ENCODE data around the gene SRC.
A peak's percentile ranks its signal among the peaks of the same experiment; 100 is the strongest.

SRC gene

GRCh38 chr20:37345339-37346235 lies at the start of gene SRC:
SRC (plus strand) TSS chr20:37346140; CDS start chr20:37384154, 38,014 bp downstream.
- peak; percentile 72 for DNase-seq (ENCODE audit: low read depth)

DNA sequence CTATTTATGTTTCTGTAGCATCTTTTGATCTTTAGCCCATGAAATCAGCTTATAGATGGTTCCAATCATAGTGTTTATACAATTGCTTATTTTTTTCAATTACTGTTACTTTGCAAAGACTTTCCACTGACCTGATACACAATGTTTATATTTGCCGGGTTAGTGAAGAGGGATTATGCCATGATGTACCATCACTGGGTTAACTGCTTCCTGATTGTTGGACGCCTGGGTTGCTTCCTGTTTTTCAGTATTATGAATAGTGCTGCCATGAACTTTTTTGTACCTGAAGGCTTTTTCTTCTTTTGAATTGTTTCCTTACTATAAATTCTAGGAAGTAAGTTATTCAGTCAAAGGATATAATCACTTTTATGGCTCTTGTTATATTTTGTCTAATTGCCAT lies 49.6 kb upstream of the SRC start:
- DNase-seq (ENCODE audit: low read depth), result no peak

- peak; percentile 54 for DNase-seq (ENCODE audit: low read depth)
Observed at GRCh38 chr20:37297066-37297736, 48.7 kb upstream of the SRC start.

- DNase-seq (ENCODE audit: low read depth), result peak; percentile 67
Observed at GRCh38 chr20:37298190-37298939, 47.6 kb upstream of the SRC start.

GRCh38 chr20:37299718-37300528 lies 46.0 kb upstream of the SRC start:
- peak; percentile 57 for DNase-seq (ENCODE audit: low read depth)

DNA sequence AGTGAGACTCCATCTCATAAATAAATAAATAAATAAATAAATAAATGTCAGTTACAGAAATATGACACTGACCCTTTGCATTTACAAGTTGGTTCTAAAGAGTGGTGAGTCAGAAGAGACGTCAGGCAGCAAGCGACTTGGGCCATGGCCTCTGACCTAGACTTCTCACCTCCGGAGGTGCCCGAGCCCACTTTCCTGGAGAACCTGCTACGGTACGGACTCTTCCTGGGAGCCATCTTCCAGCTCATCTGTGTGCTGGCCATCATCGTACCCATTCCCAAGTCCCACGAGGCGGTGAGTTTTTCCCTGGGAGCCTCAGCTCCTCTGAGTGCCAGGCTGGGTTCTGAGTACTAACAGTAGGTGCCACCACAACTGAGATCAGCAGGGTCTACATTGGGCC lies 44.8 kb upstream of the SRC start:
- DNase-seq (ENCODE audit: low read depth), result no peak

- DNase-seq (ENCODE audit: low read depth), result no peak
Observed at GRCh38 chr20:37301558-37301957, 44.4 kb upstream of the SRC start.

DNA sequence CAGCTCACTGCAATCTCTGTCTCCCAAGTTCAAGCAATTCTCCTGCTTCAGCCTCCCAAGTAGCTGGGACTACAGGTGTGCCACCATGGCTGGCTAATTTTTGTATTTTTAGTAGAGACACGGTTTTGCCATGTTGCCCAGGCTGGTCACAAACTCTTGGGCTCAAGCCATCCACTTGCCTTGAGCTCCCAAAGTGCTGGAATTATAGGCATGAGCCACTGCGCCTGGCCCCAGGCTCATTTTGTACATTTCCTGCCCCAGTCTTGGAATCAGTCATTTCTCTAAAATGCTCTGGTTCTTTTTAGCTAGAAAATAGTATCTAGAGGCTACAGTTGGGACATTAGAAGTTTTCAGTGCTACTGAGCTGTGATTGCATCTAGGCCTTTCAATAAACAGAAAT lies 43.0 kb upstream of the SRC start:
- DNase-seq (ENCODE audit: low read depth), result no peak

GRCh38 chr20:37303637-37304036 lies 42.3 kb upstream of the SRC start:
- DNase-seq (ENCODE audit: low read depth), result no peak

GRCh38 chr20:37305079-37305478 lies 40.9 kb upstream of the SRC start:
- DNase-seq (ENCODE audit: low read depth), result no peak

GRCh38 chr20:37305839-37306238 lies 40.1 kb upstream of the SRC start:
- no peak for DNase-seq (ENCODE audit: low read depth)

DNA sequence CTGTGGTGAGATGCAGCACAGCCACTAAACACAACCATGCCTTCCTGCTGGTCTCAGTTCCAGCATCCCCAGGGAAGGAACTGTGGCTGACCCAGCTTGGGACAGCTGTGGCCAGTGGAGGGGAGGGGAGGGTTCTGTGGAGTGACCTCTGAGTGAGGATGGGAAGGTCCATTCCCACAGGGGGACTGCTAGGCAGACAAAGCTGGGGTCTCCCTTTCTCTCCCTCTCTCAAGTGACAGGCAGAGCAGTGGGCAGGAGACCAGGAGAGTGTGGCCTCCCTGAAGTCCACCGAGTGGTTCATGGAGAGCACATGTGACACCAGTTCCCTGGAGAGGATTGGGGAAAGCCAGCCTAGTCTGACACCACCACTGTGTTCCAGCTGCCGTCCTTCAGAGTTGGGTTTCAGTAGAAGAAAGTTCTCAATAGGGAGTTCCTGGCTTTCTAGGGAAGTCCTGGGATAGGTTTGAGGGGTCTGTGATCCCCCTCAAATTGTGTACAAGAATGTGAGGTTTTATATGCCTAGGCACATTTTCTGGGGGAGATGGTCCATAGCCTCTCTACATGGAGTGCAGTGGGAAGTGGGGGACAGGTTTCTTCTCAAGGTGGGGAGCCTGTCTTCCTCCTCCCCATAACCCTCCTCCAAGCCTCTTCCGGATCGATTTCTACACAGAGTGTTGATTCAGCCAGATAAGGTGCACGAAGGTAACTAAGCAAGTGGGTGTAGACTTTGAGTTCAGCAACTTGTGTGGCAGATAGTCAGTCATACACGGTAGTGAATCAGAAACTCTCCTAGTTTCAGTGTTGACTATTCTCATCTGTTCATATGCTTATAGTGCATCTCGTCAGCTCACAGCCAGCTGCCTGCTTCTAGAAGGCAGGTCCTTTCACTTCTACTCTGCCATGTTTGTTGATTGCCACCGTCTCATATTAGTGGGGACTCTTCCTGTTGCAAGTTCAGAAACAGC lies 37.6 kb upstream of the SRC start:
- no peak for DNase-seq (ENCODE audit: low read depth)

GRCh38 chr20:37309290-37309689 lies 36.6 kb upstream of the SRC start:
- no peak for DNase-seq (ENCODE audit: low read depth)

GRCh38 chr20:37309936-37310590 lies 35.9 kb upstream of the SRC start:
- no peak for DNase-seq (ENCODE audit: low read depth)

- no peak for DNase-seq (ENCODE audit: low read depth)
Observed at GRCh38 chr20:37310951-37311350, 35.0 kb upstream of the SRC start.

DNA sequence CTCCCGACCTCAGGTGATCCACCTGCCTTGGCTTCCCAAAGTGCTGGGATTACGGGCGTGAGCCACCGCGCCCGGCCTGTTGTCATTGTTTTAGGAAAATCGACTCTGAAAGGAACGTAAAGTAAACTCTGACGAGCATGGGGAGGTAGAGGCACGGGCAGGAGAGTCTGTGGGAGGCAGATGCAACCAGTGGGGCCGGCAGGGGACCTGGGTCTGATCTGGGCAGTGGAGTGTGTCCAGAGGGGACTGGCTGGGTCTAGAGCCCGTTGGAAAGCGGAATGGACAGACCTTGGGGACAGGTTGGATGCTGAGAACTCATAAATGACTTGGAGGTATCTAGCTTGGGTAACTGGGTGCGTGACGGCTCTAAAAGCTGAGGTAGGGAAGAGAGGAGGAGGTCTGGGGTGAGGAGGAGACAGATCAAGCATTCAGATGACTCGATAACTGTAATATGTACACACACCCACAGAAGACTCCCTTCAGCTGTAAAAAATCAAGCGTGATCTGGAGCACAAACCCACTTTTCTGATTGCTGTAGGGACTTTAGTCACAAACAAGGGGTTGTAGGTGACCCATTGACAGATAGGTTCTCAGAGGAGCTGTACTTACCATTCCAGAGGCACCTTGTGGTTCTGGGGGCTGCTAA lies 34.1 kb upstream of the SRC start:
- peak; percentile 57 for DNase-seq (ENCODE audit: low read depth)

- no peak for DNase-seq (ENCODE audit: low read depth)
Observed at GRCh38 chr20:37313546-37314091, 32.3 kb upstream of the SRC start.

DNA sequence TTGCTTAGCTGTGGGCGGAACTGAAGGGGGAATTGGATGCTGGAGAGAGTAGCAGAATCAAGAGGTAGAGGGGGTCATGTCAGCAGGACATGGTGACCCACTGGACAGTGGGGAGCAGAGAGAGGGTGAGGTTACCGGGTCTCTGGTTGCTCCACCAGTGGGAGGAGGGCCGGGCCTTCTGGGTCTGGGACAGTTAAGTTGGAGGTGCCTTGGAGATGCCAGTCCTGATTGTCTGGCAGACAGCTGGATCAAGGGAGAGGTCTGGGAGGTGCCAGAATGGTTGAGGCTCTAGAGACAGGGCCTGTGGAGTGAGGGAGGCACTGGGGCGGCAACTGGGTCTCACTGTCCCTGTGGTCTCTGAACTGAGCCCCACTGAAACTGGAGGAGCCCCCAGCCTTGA lies 31.8 kb upstream of the SRC start:
- DNase-seq (ENCODE audit: low read depth), result no peak

DNA sequence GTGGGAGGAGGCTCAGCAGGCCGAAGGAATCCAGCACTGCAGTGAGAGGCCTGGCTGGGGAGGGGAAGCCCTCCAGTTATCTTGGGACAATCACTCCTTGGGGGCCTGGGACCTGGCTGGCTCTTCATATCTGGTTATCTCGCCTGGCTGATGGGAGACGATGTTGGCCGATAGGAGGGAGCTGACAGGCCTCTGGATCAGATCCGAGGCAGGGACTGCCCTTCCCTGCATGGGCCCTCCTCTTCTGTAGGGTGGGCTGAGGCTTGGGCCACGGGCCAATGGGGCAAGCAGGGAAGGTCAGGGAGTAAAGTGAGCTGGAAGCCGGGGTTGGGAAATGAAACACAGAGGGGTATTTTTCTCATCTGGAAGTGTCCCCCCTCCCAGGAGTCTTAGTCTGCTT lies 31.3 kb upstream of the SRC start:
- no peak for DNase-seq (ENCODE audit: low read depth)

Measured in iris pigment epithelial cell (primary cell).